Measurements from ENCODE around the gene ANO2. TPM values are rescaled to one million over a fixed set of nuclear protein-coding genes. Genes with fewer than 3 reads are reported as not detected.
A peak's percentile ranks its signal among the peaks of the same experiment; 100 is the strongest.

ANO2 gene
- polyA plus RNA-seq, 1 experiment, result 0.09 TPM

- Histone ChIP-seq H3K4me3 (ENCODE audit: low read depth, low read length) (no peak overlapping the region), H3K9me3 (ENCODE audit: control insufficient read depth, insufficient read depth, low read length) (no peaks in the 10 kb centered on the region), H3K27ac (ENCODE audit: low read depth, low read length) (no peak overlapping the region), H3K27me3 (ENCODE audit: control insufficient read depth, insufficient read depth, low read length) (peaks cover 9% of the 10 kb centered on the region)
- TF ChIP-seq, protein P1, sequence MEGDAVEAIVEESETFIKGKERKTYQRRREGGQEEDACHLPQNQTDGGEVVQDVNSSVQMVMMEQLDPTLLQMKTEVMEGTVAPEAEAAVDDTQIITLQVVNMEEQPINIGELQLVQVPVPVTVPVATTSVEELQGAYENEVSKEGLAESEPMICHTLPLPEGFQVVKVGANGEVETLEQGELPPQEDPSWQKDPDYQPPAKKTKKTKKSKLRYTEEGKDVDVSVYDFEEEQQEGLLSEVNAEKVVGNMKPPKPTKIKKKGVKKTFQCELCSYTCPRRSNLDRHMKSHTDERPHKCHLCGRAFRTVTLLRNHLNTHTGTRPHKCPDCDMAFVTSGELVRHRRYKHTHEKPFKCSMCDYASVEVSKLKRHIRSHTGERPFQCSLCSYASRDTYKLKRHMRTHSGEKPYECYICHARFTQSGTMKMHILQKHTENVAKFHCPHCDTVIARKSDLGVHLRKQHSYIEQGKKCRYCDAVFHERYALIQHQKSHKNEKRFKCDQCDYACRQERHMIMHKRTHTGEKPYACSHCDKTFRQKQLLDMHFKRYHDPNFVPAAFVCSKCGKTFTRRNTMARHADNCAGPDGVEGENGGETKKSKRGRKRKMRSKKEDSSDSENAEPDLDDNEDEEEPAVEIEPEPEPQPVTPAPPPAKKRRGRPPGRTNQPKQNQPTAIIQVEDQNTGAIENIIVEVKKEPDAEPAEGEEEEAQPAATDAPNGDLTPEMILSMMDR (IDR thresholded peaks at IDR 0.05; ENCODE audit: low read depth, low read length), result no peak
- no peak for DNase-seq (ENCODE audit: low read depth, low spot score)
- ChIA-PET POLR2A (no interaction called here), CTCF (no interaction called here)
These were observed 30.5 kb downstream of the ANO2 start for GRCh38 chr12:5914387-5915149.

GRCh38 chr12:5913387-5913786 lies 31.7 kb downstream of the ANO2 start:
- Histone ChIP-seq H3K27ac (ENCODE audit: low read depth, low read length) (no peak overlapping the region), H3K27me3 (ENCODE audit: control insufficient read depth, insufficient read depth, low read length) (peaks cover 11% of the 10 kb centered on the region), H3K9me3 (ENCODE audit: control insufficient read depth, insufficient read depth, low read length) (no peaks in the 10 kb centered on the region), H3K4me3 (ENCODE audit: low read depth, low read length) (no peak overlapping the region)
- CTCF ChIA-PET, result no interaction called here
- POLR2A ChIA-PET, result no interaction called here
- TF ChIP-seq, protein P1 (IDR thresholded peaks at IDR 0.05; ENCODE audit: low read depth, low read length), result no peak
- DNase-seq (ENCODE audit: low read depth, low spot score), result no peak

- TF ChIP-seq, protein P1 (IDR thresholded peaks at IDR 0.05; ENCODE audit: low read depth, low read length), result peak; percentile 38
- H3K27ac ChIP-seq (ENCODE audit: low read depth, low read length), result no peak overlapping the region
- no peaks in the 10 kb centered on the region for H3K9me3 ChIP-seq (ENCODE audit: control insufficient read depth, insufficient read depth, low read length)
- ChIA-PET CTCF (no interaction called here), POLR2A (no interaction called here)
- H3K4me3 ChIP-seq (ENCODE audit: low read depth, low read length), result no peak overlapping the region
- H3K27me3 ChIP-seq (ENCODE audit: control insufficient read depth, insufficient read depth, low read length), result peaks cover 11% of the 10 kb centered on the region
- no peak for DNase-seq (ENCODE audit: low read depth, low spot score)
These were observed 32.4 kb downstream of the ANO2 start for GRCh38 chr12:5912437-5913334.

- H3K27me3 ChIP-seq (ENCODE audit: control insufficient read depth, insufficient read depth, low read length), result peaks cover 11% of the 10 kb centered on the region
- no peak for DNase-seq (ENCODE audit: low read depth, low spot score)
- CTCF ChIA-PET, result no interaction called here
- H3K27ac ChIP-seq (ENCODE audit: low read depth, low read length), result no peak overlapping the region
- POLR2A ChIA-PET, result no interaction called here
- no peaks in the 10 kb centered on the region for H3K9me3 ChIP-seq (ENCODE audit: control insufficient read depth, insufficient read depth, low read length)
- H3K4me3 ChIP-seq (ENCODE audit: low read depth, low read length), result no peak overlapping the region
- TF ChIP-seq, protein P1 (IDR thresholded peaks at IDR 0.05; ENCODE audit: low read depth, low read length), result no peak
These were observed 33.0 kb downstream of the ANO2 start for GRCh38 chr12:5912011-5912410.
